HG02678 (cell line): ENCODE data around the gene MYO7B.
"Not testable (repeated sequence)": the region's sequence is repeated elsewhere in the genome, so short reads cannot be mapped to it uniquely, and the experiment has no call there.

Experiments
- ATAC-seq: cut with Tn5 transposase; IDR thresholded peaks from one replicate; pipeline ENCODE4 v1.9.1; 2021; ENCODE audit warnings: mild to moderate bottlenecking, moderate library complexity; ENCODE audit not compliant: unreplicated experiment

The MYO7B gene

GRCh38 chr2:127572352-127572751 lies 36.9 kb downstream of the MYO7B start:
- ATAC-seq, result not testable (repeated sequence)

DNA sequence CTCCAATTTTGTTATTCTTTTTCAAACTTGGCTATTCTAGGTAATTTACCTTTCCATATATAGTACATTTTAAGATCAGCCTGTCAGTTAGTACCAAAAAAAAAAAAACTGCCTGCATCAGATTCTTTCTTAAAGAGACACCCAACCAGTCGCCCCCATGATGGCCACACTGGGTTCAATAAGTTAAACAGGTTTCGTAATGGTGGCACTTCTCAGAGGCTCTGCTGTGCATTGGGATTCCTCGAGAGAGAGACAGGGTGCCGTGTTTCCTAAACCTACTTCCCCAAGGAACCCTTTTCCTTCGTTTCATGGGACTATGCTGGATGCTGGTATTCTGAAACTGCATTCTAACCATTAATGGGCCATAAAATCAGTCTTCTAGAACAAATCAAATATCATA lies 37.4 kb downstream of the MYO7B start:
- ATAC-seq, result no peak

GRCh38 chr2:127573298-127573697 lies 37.8 kb downstream of the MYO7B start:
- ATAC-seq, result no peak

- ATAC-seq, result no peak
Observed at GRCh38 chr2:127573771-127574170, 38.3 kb downstream of the MYO7B start.

GRCh38 chr2:127574656-127575055 lies 39.2 kb downstream of the MYO7B start:
- no peak for ATAC-seq

DNA sequence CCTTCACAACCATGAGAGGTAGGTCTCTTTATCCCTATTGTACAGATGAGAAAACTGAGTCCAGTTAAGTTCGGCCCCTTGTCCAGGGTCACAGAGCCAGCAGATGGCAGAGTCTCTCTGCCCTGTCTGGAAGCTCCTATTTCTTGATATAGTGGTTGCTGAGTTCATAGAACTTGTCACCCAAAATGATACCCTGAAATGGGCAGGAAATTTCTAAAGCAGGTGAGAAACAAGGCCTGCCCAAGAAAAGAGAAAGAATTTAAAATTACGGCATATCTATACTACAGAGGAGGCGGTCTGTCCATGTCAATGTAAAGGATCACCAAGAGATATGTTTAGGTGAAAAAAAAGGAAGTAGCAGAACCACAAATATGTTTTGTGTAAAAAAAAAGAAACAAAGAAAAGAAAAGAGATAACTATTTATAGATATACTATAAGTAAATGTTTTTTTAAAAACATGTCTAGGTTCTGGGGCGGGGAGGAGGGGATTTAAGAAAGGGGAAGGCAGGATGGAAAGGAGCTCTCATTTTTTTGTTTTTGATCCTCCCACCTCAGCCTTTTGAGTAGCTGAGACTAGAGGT lies 39.8 kb downstream of the MYO7B start:
- ATAC-seq, result peak; percentile 54

- ATAC-seq, result no peak
Observed at GRCh38 chr2:127575941-127576432, 40.5 kb downstream of the MYO7B start.

GRCh38 chr2:127576433-127577207 lies 41.1 kb downstream of the MYO7B start:
- ATAC-seq, result no peak

DNA sequence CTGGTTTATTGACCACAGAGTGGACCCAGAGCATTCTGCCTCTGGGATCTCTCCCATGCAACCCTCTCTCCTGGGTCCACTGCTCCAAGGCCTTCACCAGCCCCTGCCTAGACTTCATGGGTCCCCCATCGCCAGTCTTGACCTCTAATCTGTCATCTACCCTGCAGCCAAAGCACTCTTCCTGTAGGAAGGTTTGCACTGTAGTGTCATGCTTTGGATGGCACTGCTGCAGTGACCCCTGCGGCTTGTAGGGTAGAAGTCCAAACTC lies 41.7 kb downstream of the MYO7B start:
- ATAC-seq, result no peak

GRCh38 chr2:127577503-127577902 lies 42.0 kb downstream of the MYO7B start:
- ATAC-seq, result no peak

DNA sequence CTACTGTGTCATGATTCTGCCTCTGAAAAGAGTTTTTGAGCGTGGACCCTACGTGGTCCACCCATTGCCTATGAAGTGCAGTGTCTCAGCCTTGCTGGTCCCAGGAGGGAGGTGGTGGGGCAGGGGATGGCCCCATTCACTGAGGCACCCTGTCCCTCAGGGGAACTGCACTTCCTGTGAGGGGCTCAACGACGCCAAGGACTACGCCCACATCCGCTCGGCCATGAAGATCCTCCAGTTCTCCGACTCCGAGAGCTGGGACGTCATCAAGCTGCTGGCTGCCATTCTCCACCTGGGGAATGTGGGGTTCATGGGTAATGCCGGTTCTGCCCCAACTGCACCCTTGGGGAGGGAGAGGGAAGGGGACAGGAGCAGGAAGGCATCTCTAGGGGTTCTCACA lies 42.5 kb downstream of the MYO7B start:
- no peak for ATAC-seq

GRCh38 chr2:127578411-127578810 lies 42.9 kb downstream of the MYO7B start:
- ATAC-seq, result no peak

DNA sequence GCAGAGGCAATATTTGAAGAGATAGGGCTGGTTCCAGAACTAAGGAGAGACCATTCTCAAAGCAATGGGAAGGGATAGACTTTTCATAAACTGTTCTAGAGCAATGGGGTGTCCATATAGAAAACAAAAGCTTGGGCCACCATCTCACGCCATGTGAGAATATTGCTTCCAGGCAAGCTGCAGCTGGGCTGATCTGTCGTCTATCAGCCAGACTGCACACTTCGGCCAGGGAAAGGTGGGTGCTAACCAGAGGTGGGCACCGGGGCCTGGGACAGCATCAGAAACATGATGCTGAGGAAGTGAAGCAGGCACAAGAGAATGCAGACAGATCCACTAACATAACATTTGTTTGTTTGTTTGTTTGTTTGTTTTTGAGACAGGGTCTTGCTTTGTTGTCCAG lies 43.7 kb downstream of the MYO7B start:
- no peak for ATAC-seq

DNA sequence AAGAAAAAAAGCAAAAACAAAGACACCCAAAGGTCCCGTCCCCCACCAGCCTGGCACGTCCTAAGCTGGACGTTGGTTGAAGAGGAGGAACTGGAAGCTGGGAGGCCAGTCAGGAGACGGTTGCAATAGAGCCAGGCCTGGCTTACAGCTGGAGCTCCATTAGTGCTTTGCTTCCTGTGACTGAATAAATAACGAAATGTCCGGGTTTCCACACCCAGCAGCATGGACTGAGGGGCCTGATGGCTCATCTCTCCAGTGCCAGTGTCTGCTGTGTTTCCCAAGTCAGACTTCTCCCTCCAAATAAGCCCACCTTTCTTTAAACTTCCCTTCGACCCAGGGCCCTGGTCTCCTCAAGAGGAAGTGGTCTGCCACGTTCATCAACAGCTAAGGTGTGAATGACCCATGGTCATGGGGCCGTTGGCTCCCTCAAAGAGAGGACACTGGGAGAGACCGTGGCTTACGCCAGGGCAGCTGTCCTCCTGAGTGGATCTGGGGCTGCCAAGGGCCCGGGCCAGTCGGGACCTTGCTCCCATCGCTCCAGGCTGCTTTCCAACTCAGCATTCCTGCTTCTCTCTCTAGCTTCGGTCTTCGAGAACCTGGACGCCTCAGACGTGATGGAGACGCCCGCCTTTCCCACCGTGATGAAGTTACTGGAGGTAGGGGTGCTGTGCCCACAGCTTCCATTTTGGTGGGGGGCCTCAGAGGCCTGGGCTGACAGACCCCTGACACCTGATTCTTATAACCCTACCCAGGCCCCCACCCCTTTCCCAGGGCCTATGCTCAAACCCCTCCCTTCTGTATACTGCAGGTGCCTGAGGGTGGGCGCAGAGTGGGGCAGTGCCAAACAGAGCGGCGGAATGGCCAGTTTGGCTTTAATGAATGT lies 44.9 kb downstream of the MYO7B start:
- no peak for ATAC-seq

DNA sequence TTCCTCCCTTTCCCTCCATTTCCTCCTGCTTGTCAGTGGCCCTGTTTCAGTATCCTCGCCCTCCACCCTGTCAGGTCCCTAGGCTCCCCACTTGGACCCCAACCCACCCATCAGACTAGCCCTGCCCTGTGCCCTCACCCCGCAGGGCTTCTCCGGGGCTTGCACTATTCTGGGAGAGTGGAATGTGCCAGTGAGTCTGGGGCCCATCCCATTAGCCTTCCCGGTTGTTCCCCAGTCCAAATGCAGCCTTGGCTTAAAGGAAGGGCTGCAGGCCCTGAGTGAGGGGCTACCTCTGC lies 45.5 kb downstream of the MYO7B start:
- ATAC-seq, result no peak

- no peak for ATAC-seq
Observed at GRCh38 chr2:127581516-127582490, 46.3 kb downstream of the MYO7B start.

DNA sequence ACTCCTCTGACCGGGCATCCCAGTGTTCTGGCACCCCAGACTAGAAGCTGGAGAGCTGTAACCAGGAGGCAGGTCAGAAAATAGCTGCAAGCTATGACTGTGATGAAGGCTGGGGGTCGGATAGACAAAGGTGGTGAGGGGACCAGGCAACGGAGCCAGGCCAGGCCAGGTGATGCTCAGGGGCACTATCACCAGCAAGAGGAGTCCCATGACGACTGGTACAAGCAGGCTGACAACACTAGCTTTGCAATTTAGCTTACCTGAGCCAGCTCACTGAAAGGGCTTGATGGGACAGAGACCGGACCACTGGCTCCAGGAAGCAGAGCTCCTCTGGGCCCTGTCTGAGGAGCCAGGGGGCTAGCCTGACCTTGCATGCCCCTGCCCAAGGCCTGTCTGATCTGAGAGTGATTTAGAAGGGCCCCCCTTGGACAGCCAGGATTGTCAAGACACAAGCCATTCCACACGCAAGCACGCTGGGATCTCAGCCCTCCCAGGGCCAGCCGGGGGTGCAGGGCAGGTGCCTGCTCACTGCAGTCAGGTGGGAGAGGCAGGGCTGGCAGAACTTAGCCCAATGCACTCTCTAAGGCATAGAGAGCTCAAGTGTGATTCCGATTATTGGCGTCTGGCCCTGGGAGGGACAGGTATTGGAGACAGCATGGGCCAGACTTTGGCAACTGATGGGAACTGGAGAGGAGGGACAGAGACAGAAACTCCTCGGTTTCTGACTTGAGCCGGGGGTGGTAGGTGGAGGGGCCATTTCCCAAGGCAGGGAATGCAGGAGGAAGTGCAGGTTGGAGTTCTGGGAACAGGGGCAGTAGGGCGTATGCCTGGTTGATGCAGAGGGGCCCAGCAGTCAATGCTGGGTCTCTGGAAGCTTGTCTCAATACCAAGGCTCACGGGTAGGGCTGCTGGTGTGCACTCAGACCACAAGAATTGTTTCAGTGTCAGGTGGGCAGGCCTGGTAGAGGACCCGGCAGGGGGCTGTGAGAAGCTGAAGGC lies 47.7 kb downstream of the MYO7B start:
- no peak for ATAC-seq

- no peak for ATAC-seq
Observed at GRCh38 chr2:127584047-127584446, 48.6 kb downstream of the MYO7B start.

- no peak for ATAC-seq
Observed at GRCh38 chr2:127584516-127585033, 49.1 kb downstream of the MYO7B start.
